ENCODE results near the gene DNTT.

DNTT gene

DNA sequence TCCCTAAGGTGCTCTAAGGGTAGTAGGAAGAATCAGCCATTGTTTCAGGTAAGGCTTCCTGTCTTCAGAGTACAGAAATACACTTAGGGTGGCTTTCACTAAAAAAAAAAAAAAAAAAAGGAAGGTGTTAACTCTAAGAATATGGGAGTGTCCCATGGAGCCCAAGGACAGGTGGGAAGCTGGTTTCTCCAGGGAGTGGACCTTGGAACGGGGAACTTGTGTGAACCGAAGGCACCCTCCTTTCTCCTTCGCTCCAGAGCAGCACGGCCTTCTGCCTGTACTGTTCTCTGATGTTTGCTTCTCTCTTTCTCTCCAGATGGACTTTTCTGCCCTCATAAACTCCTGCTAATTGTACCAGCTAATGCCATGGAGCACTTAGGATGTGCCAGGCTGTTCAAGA, 48.3 kb downstream of the DNTT start:
- ChIA-PET CTCF (interaction anchor here (0.7 to 1.8 kb wide), 2 partner anchors 18 to 138 kb away, joined by 5 to 7 read pairs; no protein-coding TSS in a partner anchor), POLR2A (ENCODE audit: low non-redundant PET) (no interaction called here)
- H3K27ac ChIP-seq, result no peak overlapping the region
- TF ChIP-seq, protein P1, sequence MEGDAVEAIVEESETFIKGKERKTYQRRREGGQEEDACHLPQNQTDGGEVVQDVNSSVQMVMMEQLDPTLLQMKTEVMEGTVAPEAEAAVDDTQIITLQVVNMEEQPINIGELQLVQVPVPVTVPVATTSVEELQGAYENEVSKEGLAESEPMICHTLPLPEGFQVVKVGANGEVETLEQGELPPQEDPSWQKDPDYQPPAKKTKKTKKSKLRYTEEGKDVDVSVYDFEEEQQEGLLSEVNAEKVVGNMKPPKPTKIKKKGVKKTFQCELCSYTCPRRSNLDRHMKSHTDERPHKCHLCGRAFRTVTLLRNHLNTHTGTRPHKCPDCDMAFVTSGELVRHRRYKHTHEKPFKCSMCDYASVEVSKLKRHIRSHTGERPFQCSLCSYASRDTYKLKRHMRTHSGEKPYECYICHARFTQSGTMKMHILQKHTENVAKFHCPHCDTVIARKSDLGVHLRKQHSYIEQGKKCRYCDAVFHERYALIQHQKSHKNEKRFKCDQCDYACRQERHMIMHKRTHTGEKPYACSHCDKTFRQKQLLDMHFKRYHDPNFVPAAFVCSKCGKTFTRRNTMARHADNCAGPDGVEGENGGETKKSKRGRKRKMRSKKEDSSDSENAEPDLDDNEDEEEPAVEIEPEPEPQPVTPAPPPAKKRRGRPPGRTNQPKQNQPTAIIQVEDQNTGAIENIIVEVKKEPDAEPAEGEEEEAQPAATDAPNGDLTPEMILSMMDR (conservative IDR thresholded peaks at IDR 0.05; ENCODE audit: low read depth), result no peak
- DNase-seq (ENCODE audit: low spot score), result no peak

DNA sequence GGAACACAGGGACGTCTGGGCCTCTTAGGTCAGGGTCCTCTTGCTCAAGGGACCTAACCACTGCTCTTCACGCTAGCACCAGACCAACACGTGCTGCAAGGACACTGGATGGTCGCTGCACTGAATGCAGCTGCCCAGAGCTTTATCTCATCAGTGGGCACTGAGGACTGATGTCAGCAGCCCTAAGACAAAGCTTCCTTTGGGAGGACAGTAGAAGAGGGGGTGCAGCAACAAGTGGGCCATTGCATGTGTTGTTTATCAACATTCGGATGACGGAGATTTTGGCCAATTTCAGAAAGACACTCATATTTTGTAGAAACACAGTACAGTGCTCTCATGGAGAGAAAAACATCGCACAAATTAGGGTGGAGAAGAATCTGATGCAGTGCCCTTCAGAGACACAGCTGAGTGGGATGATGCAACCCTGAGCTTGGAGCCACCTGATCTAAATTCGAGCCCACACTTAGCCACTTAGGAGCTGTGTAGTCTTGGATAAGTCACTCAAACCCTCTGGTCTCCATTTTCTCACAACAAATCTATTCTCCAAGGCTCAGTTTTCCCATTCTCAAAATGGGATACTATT, 52.9 kb downstream of the DNTT start:
- no peak for DNase-seq (ENCODE audit: low spot score)
- POLR2A ChIA-PET (ENCODE audit: low non-redundant PET), result no interaction called here
- TF ChIP-seq, protein P1 (conservative IDR thresholded peaks at IDR 0.05; ENCODE audit: low read depth), result no peak
- no peak overlapping the region for H3K27ac ChIP-seq
- CTCF ChIA-PET, result interaction anchor here (0.7 to 1.3 kb wide), 4 partner anchors 13 to 22 kb away, joined by 3 to 5 read pairs (median 3); no protein-coding TSS in a partner anchor

DNA sequence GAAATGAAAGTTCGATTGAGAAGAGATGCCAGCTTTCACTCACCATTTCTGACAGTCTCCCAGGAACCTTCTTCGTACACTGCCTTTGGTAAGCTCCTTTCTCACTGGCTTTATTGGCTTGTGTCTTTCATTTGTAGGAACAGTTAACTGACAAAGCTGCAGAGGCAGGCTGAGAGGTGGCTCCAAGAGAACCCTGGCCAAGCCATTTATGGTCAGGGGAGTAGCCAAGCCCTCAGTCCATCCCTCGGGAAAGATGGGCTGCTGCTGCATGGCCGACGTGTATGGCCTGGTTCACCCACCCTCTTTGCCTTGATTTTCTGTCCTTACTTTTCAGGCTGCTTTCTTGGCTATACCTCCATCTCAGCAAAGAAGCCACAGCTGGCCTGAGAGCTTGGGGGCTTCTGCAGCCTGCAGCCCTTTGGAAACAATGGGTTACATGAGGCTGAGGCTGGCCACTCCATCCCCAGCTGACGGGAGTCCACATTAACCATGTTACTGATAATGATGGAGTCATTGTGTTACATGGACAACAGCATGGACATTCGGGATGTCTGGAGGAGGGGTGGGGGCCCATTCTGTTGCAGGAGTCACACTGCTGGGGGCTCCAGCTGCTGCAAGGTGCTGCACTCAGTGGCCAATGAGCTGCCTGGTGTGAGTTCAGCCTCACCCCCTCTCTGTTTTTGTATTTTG, 54.8 kb downstream of the DNTT start, which contains the start of gene OPALIN:
TSS of gene OPALIN (minus strand) at position 152 of the 690 bp plus-strand sequence. CDS start at position 46, 106 bp downstream.
- POLR2A ChIA-PET (ENCODE audit: low non-redundant PET), result no interaction called here
- H3K27ac ChIP-seq, result no peak within 1 kb of the TSS
- CTCF ChIA-PET, result interaction anchor here (0.6 to 1.5 kb wide), 3 partner anchors 12 to 850 kb away, joined by 3 to 5 read pairs (median 4); no protein-coding TSS in a partner anchor
- TF ChIP-seq, protein P1 (conservative IDR thresholded peaks at IDR 0.05; ENCODE audit: low read depth), result no peak
- DNase-seq (ENCODE audit: low spot score), result no peak

DNA sequence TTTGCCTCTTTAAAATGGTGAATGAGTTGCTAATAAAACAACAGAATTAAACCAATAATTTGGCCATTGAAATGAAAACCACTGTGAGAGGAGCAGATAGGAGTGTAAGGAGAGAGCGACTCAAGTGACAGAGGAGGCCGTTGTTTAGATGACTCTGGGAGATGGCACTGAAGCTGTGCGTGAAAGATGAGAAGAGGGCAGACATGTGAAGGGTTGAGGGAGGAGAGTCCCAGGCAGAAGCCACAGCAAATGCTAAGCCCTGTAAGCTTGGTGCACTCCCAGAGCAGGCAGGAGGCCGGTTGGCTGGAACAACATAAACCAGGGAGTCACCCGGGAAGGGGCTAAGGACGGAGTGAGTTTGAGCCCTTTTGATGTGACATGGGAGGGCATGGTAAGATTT, 55.4 kb downstream of the DNTT start:
- no peak overlapping the region for H3K27ac ChIP-seq
- TF ChIP-seq, protein P1 (conservative IDR thresholded peaks at IDR 0.05; ENCODE audit: low read depth), result no peak
- no peak for DNase-seq (ENCODE audit: low spot score)
- ChIA-PET CTCF (interaction anchor here (0.8 to 1.5 kb wide), 2 partner anchors 11 to 130 kb away, joined by 4 to 5 read pairs; no protein-coding TSS in a partner anchor), POLR2A (ENCODE audit: low non-redundant PET) (no interaction called here)

DNA sequence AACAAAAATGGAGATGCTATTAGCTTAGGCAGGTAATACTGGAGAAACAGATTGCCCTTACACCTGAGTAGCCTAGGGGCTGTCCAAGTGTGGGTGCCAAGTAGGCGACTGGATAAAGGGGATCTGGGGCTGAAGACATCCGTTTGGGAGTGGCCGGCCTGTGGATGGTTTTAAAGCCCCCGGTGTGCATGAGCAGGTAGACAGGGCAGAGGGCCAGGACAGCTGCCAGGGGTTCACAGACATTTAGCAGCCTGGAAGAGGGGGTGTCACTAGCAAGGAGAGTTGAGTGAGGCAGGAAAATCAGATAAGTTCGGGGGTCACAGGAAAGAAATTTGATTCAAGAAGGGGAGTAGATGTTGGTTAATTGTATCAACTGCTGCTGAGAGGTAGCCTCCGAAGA, 56.1 kb downstream of the DNTT start:
- TF ChIP-seq, protein P1 (conservative IDR thresholded peaks at IDR 0.05; ENCODE audit: low read depth), result no peak
- POLR2A ChIA-PET (ENCODE audit: low non-redundant PET), result no interaction called here
- DNase-seq (ENCODE audit: low spot score), result no peak
- CTCF ChIA-PET, result no interaction called here
- no peak overlapping the region for H3K27ac ChIP-seq

DNA sequence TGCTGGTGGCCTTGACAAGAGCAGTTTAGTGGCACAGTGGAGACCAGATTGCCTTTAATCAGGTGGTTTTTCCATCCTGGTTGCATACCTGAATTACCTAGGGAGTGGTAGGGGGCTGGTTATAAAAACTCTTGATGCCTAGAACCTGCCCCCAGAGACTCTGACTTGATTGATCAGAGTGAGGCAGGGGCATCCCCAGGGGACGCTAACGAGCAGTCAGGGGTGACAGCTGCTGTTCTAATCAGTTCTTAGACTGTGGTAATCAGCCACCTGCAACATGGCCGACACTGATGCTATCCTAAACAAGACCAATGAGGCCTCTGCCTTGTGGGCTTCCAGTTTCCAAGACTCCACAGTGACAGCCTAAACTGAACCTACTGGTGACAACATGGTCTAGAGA, 56.5 kb downstream of the DNTT start:
- H3K27ac ChIP-seq, result no peak overlapping the region
- no peak for DNase-seq (ENCODE audit: low spot score)
- CTCF ChIA-PET, result no interaction called here
- TF ChIP-seq, protein P1 (conservative IDR thresholded peaks at IDR 0.05; ENCODE audit: low read depth), result no peak
- POLR2A ChIA-PET (ENCODE audit: low non-redundant PET), result no interaction called here

Measured in RWPE1 (cell line).